PC-9 (cell line): ENCODE measurements around the gene DAZ3.
"Not testable (repeated sequence)": the region's sequence is repeated elsewhere in the genome, so short reads cannot be mapped to it uniquely, and the experiment has no call there.

ENCODE experiments used
- CTCF ChIP-seq: fragments of 200-600 bp; sonication (generic); conservative IDR thresholded peaks from 2 replicates; pipeline ENCODE4 v1.6.1; 2017; ENCODE audit warnings: mixed run types, antibody characterized with exemption, mild to moderate bottlenecking, moderate library complexity
- EZH2 ChIP-seq: fragments of 200-600 bp; sonication (generic); IDR thresholded peaks from 2 replicates; pipeline ENCODE4 v1.8.0; 2017; ENCODE audit warnings: antibody characterized with exemption, low read depth

- TF ChIP-seq CTCF, EZH2: not testable (repeated sequence)
Observed at GRCh38 chrY:24824184-24824879, 11.1 kb upstream of the DAZ3 start.
